T-helper 2 cell treated with Interferon-gamma antibody and Interleukin-4, amounts not matched to agents 100 ng/mL and 5 ng/mL, for 36 hours (primary cell): ENCODE results near the gene CD59. TPM values are rescaled to one million over a fixed set of nuclear protein-coding genes. Genes with fewer than 3 reads are reported as not detected.
"Not testable (repeated sequence)": the region's sequence is repeated elsewhere in the genome, so short reads cannot be mapped to it uniquely, and the experiment has no call there.

Source experiments
- intact Hi-C: fragments of 100-400 bp; cut with micrococcal nuclease; formaldehyde crosslinking; loops from one replicate; pipeline ENCODE4 v1.15.1; 2023
- total RNA-seq: library from RNA; stranded (reverse); gene quantifications from 2 replicates; pipeline ENCODE4 v1.2.3, GENCODE V29; 2022

Gene CD59
- total RNA-seq, 1 donor from 2014 or later: 125 TPM

GRCh38 chr11:33674035-33674814 is 62.0 kb downstream of the CD59 start:
- intact Hi-C loops: no loop called here

GRCh38 chr11:33672273-33672672 is 64.0 kb downstream of the CD59 start:
- intact Hi-C loops: no loop called here

- intact Hi-C loops: no loop called here
Observed at GRCh38 chr11:33670250-33671011, 65.8 kb downstream of the CD59 start.

- intact Hi-C loops: no loop called here
Observed at GRCh38 chr11:33669598-33670249, 66.5 kb downstream of the CD59 start.

- intact Hi-C loops: no loop called here
Observed at GRCh38 chr11:33668951-33669596, 67.1 kb downstream of the CD59 start.

- intact Hi-C loops: no loop called here
Observed at GRCh38 chr11:33668468-33668825, 67.8 kb downstream of the CD59 start.

GRCh38 chr11:33667819-33668467 is 68.3 kb downstream of the CD59 start:
- intact Hi-C loops: no loop called here

GRCh38 chr11:33665350-33666106 is 70.7 kb downstream of the CD59 start:
- intact Hi-C loops: no loop called here

- intact Hi-C loops: no loop called here
Observed at GRCh38 chr11:33664827-33665226, 71.4 kb downstream of the CD59 start.

- intact Hi-C loops: no loop called here
Observed at GRCh38 chr11:33664166-33664565, 72.1 kb downstream of the CD59 start.

GRCh38 chr11:33663121-33663520 is 73.1 kb downstream of the CD59 start:
- intact Hi-C loops: no loop called here

GRCh38 chr11:33661526-33661925 is 74.7 kb downstream of the CD59 start:
- intact Hi-C loops: not testable (repeated sequence)

- intact Hi-C loops: no loop called here
Observed at GRCh38 chr11:33660962-33661361, 75.3 kb downstream of the CD59 start.

- intact Hi-C loops: no loop called here
Observed at GRCh38 chr11:33659370-33660139, 76.7 kb downstream of the CD59 start.

- intact Hi-C loops: no loop called here
Observed at GRCh38 chr11:33658195-33658900, 77.9 kb downstream of the CD59 start.

GRCh38 chr11:33657757-33658156 is 78.5 kb downstream of the CD59 start:
- intact Hi-C loops: no loop called here

GRCh38 chr11:33656768-33657167 is 79.5 kb downstream of the CD59 start:
- intact Hi-C loops: no loop called here

GRCh38 chr11:33655842-33656600 is 80.2 kb downstream of the CD59 start:
- intact Hi-C loops: no loop called here
